T follicular helper cell (primary cell): Measurements from ENCODE around the gene LINGO4.
A peak's percentile ranks its signal among the peaks of the same experiment; 100 is the strongest.

Experiments
- DNase-seq: peaks from one replicate; pipeline ENCODE4 v3.0.0-alpha.2; 2020; ENCODE audit warnings: low read depth

Gene LINGO4

GRCh38 chr1:151814426-151814825, 9.2 kb upstream of the LINGO4 start:
- no peak for DNase-seq

- DNase-seq, result no peak
Measured at GRCh38 chr1:151813271-151813977, 8.2 kb upstream of the LINGO4 start.

- DNase-seq, result no peak
Measured at GRCh38 chr1:151811181-151811580, 6.0 kb upstream of the LINGO4 start.

- DNase-seq, result no peak
Measured at GRCh38 chr1:151809985-151810556, 4.9 kb upstream of the LINGO4 start.

GRCh38 chr1:151809290-151809984, 4.2 kb upstream of the LINGO4 start:
- no peak for DNase-seq

- no peak for DNase-seq
Measured at GRCh38 chr1:151807766-151808165, 2.5 kb upstream of the LINGO4 start.

GRCh38 chr1:151807131-151807530, 1.9 kb upstream of the LINGO4 start:
- DNase-seq, result no peak

GRCh38 chr1:151806170-151806569, 951 bp upstream of the LINGO4 start:
- DNase-seq, result no peak

- DNase-seq, result no peak
Measured at GRCh38 chr1:151803915-151804314, 1.3 kb downstream of the LINGO4 start.

GRCh38 chr1:151803164-151803563, 2.1 kb downstream of the LINGO4 start:
- DNase-seq, result no peak

- DNase-seq, result no peak
Measured at GRCh38 chr1:151802372-151802771, 2.8 kb downstream of the LINGO4 start.

- no peak for DNase-seq
Measured at GRCh38 chr1:151801846-151802245, 3.4 kb downstream of the LINGO4 start.

GRCh38 chr1:151801310-151801820, 3.9 kb downstream of the LINGO4 start:
- DNase-seq, result no peak

GRCh38 chr1:151800830-151801229, 4.4 kb downstream of the LINGO4 start:
- DNase-seq, result no peak

- no peak for DNase-seq
Measured at GRCh38 chr1:151799179-151800022, 5.8 kb downstream of the LINGO4 start.

GRCh38 chr1:151798571-151798970, 6.6 kb downstream of the LINGO4 start:
- DNase-seq, result no peak

- no peak for DNase-seq
Measured at GRCh38 chr1:151790940-151791651, 14.1 kb downstream of the LINGO4 start.

- DNase-seq, result peak; percentile 98
Measured at GRCh38 chr1:151790071-151790939, 14.9 kb downstream of the LINGO4 start, which contains the start of gene TDRKH. Gene TDRKH (minus strand): TSS chr1:151790500. CDS start chr1:151783022, 7,478 bp downstream.

- DNase-seq, result no peak
Measured at GRCh38 chr1:151787689-151788088, 17.5 kb downstream of the LINGO4 start.

- DNase-seq, result no peak
Measured at GRCh38 chr1:151783796-151784195, 21.4 kb downstream of the LINGO4 start.
